Ascending aorta (tissue), 2 donors: Measurements from ENCODE around the gene CD8B. TPM values are rescaled to one million over a fixed set of nuclear protein-coding genes. Genes with fewer than 3 reads are reported as not detected.

Experiments
- DNase-seq, 2 donors: peaks; one replicate each; pipeline ENCODE4 v3.0.0-alpha.2; 2019; ENCODE audit warnings: low spot score in 2 of 2
- H3K27ac ChIP-seq, 2 donors: fragments of 200-600 bp; sonication (generic); one replicate each; pipeline ENCODE4 v1.5.1; 2016 to 2017; ENCODE audit warnings: mild to moderate bottlenecking in 1 of 2
- H3K27me3 ChIP-seq: fragments of 200-600 bp; sonication (generic); one replicate; pipeline ENCODE4 v1.5.1; 2017
- H3K36me3 ChIP-seq, 2 donors: fragments of 200-600 bp; sonication (generic); one replicate each; pipeline ENCODE4 v1.5.1; 2016
- H3K4me1 ChIP-seq, 2 donors: fragments of 200-600 bp; sonication (generic); one replicate each; pipeline ENCODE4 v1.5.1; 2016 to 2017; ENCODE audit warnings: mild to moderate bottlenecking in 1 of 2
- H3K4me3 ChIP-seq, 2 donors: fragments of 200-600 bp; sonication (generic); one replicate each; pipeline ENCODE4 v1.5.1; 2016 to 2017; ENCODE audit warnings: mild to moderate bottlenecking in 1 of 2
- H3K9me3 ChIP-seq, 2 donors: fragments of 200-600 bp; sonication (generic); one replicate each; pipeline ENCODE4 v1.5.1; 2016
- CTCF ChIP-seq, 3 experiments: fragments of 200-600 bp in 2 of 3; fragments of 450-650 bp in 1 of 3; sonication (generic) in 2 of 3; IDR thresholded peaks; one replicate each; pipeline ENCODE4 v1.5.1; 2016 to 2019; ENCODE audit warnings: antibody characterized with exemption in 3 of 3, mild to moderate bottlenecking in 1 of 3, moderate library complexity in 1 of 3
- intact Hi-C: fragments of 100-400 bp; cut with DNase I; formaldehyde crosslinking; loops from one replicate; pipeline ENCODE4 v1.15.1; 2023
- total RNA-seq: library from RNA; depleted of rRNA; stranded (reverse); fragments of >200 nt; gene quantifications from one replicate; pipeline ENCODE4 v1.1.0, GENCODE V29; 2016

The CD8B gene
- total RNA-seq, 1 donor from 2014 or later = not detected

- intact Hi-C loops = no loop called here
- no peaks in the 10 kb centered on the region for H3K9me3 ChIP-seq
- no peaks in the 10 kb centered on the region for H3K4me1 ChIP-seq
- no peaks in the 10 kb centered on the region for H3K27me3 ChIP-seq
- H3K27ac ChIP-seq = no peak overlapping the region
- TF ChIP-seq CTCF (IDR thresholded peaks at IDR 0.05) = no peak
- no peak overlapping the region for H3K4me3 ChIP-seq
- H3K36me3 ChIP-seq = peaks cover 38 to 60% of the 10 kb centered on the region in 2 donors
- DNase-seq = no peak
These were observed 89.1 kb downstream of the CD8B start for GRCh38 chr2:86772611-86773010.

- Histone ChIP-seq H3K4me1 (no peaks in the 10 kb centered on the region), H3K27ac (no peak overlapping the region), H3K36me3 (peaks cover 38 to 60% of the 10 kb centered on the region in 2 donors), H3K27me3 (no peaks in the 10 kb centered on the region), H3K4me3 (no peak overlapping the region), H3K9me3 (no peaks in the 10 kb centered on the region)
- intact Hi-C loops = no loop called here
- TF ChIP-seq CTCF (IDR thresholded peaks at IDR 0.05) = no peak
- DNase-seq = no peak
These were observed 90.8 kb downstream of the CD8B start for GRCh38 chr2:86770816-86771301.

GRCh38 chr2:86769838-86770237 lies 91.8 kb downstream of the CD8B start:
- intact Hi-C loops = no loop called here
- H3K36me3 ChIP-seq = peaks cover 35 to 50% of the 10 kb centered on the region in 2 donors
- H3K4me1 ChIP-seq = no peaks in the 10 kb centered on the region
- H3K27me3 ChIP-seq = no peaks in the 10 kb centered on the region
- H3K9me3 ChIP-seq = no peaks in the 10 kb centered on the region
- H3K27ac ChIP-seq = no peak overlapping the region
- no peak for DNase-seq
- no peak for TF ChIP-seq CTCF (IDR thresholded peaks at IDR 0.05)
- no peak overlapping the region for H3K4me3 ChIP-seq

GRCh38 chr2:86768189-86768949 lies 93.3 kb downstream of the CD8B start:
- Histone ChIP-seq H3K27me3 (no peaks in the 10 kb centered on the region), H3K9me3 (no peaks in the 10 kb centered on the region), H3K4me1 (no peaks in the 10 kb centered on the region), H3K27ac (no peak overlapping the region), H3K4me3 (no peak overlapping the region), H3K36me3 (peaks cover 22 to 36% of the 10 kb centered on the region in 2 donors)
- TF ChIP-seq CTCF (IDR thresholded peaks at IDR 0.05) = no peak
- intact Hi-C loops = no loop called here
- no peak for DNase-seq

Other genes with a start within 250 kb of the CD8B start
- gene RNF103, start 238.0 kb downstream of the CD8B start, total RNA-seq = 20.5 TPM
- gene RMND5A, start 141.6 kb downstream of the CD8B start, total RNA-seq = 17.7 TPM
- gene CD8A, start 71.0 kb downstream of the CD8B start, total RNA-seq = 17.7 TPM
- gene RGPD1, start 80.2 kb upstream of the CD8B start, total RNA-seq = 3.1 TPM
- not detected for gene PLGLB1, start 160.0 kb upstream of the CD8B start, total RNA-seq